HEK293 (cell line): ENCODE data around the gene VAV3.

Experiments used
- CTCF ChIA-PET: fragments of 350-600 bp; formaldehyde crosslinking; extraction: SDS; loops from one replicate; lab custom pipeline; 2021; ENCODE audit warnings: antibody characterized with exemption; lab: Yijun Ruan, JAX
- POLR2A ChIA-PET: fragments of 300-600 bp; formaldehyde crosslinking; extraction: SDS; loops from one replicate; lab custom pipeline; 2020; ENCODE audit warnings: antibody characterized with exemption, inconsistent platforms; lab: Yijun Ruan, JAX
- H3K27ac ChIP-seq: fragments of 200-500 bp; sonication (Bioruptor generic); 2 replicates; pipeline ENCODE4 v1.5.1; 2014; ENCODE audit warnings: low read depth, low read length, control low read depth, inconsistent platforms; ENCODE audit errors: extremely low read depth
- H3K36me3 ChIP-seq, 2 experiments: fragments of 200-500 bp in 1 of 2; sonication (Bioruptor generic) in 1 of 2; 1 replicate in 1 of 2; 2 replicates in 1 of 2; pipeline ENCODE4 v1.5.1; 2014 to 2017; ENCODE audit warnings: inconsistent platforms in 2 of 2, low read length in 2 of 2; ENCODE audit not compliant: control insufficient read depth in 2 of 2, insufficient read depth in 1 of 2
- H3K4me1 ChIP-seq: fragments of 200-500 bp; sonication (Bioruptor generic); 2 replicates; pipeline ENCODE4 v1.5.1; 2014; ENCODE audit warnings: mild to moderate bottlenecking, low read length, inconsistent platforms; ENCODE audit not compliant: control insufficient read depth, insufficient read depth
- H3K4me3 ChIP-seq: 2 replicates; pipeline ENCODE4 v1.5.1; 2011; ENCODE audit warnings: low read depth, mild to moderate bottlenecking, control low read depth, low read length, moderate library complexity
- H3K9me3 ChIP-seq: fragments of 200-500 bp; sonication (Bioruptor generic); 2 replicates; pipeline ENCODE4 v1.5.1; 2014; ENCODE audit warnings: low read depth, low read length, inconsistent platforms; ENCODE audit not compliant: control insufficient read depth, insufficient read depth
- HIC1 ChIP-seq: fragments of 450-650 bp; formaldehyde crosslinking; IDR thresholded peaks from 2 replicates; pipeline ENCODE4 v1.5.1; 2016; ENCODE audit warnings: missing biosample characterization, missing genetic modification characterization
- KLF8 ChIP-seq: fragments of 450-650 bp; formaldehyde crosslinking; IDR thresholded peaks from 2 replicates; pipeline ENCODE4 v1.5.1; 2016; ENCODE audit warnings: missing biosample characterization, missing genetic modification characterization
- KLF9 ChIP-seq: fragments of 450-650 bp; formaldehyde crosslinking; IDR thresholded peaks from 2 replicates; pipeline ENCODE4 v1.5.1; 2016; ENCODE audit warnings: missing biosample characterization, missing genetic modification characterization, low read depth
- ZBTB20 ChIP-seq: fragments of 450-650 bp; formaldehyde crosslinking; IDR thresholded peaks from 2 replicates; pipeline ENCODE4 v1.5.1; 2016; ENCODE audit warnings: missing biosample characterization, missing genetic modification characterization
- ZNF114 ChIP-seq: fragments of 450-650 bp; formaldehyde crosslinking; IDR thresholded peaks from 2 replicates; pipeline ENCODE4 v1.5.0; 2017; ENCODE audit warnings: missing biosample characterization, missing genetic modification characterization
- ZNF140 ChIP-seq: fragments of 450-650 bp; formaldehyde crosslinking; IDR thresholded peaks from 2 replicates; pipeline ENCODE4 v1.5.1; 2016; ENCODE audit warnings: missing biosample characterization, missing genetic modification characterization
- ZNF148 ChIP-seq: fragments of 450-650 bp; formaldehyde crosslinking; IDR thresholded peaks from 2 replicates; pipeline ENCODE4 v1.5.0; 2017; ENCODE audit warnings: missing biosample characterization, missing genetic modification characterization, borderline replicate concordance
- ZNF16 ChIP-seq: fragments of 450-650 bp; formaldehyde crosslinking; IDR thresholded peaks from 2 replicates; pipeline ENCODE4 v1.5.1; 2016; ENCODE audit warnings: low read depth, missing biosample characterization, missing genetic modification characterization
- ZNF274 ChIP-seq, 2 experiments: fragments of 200-500 bp in 1 of 2; fragments of 450-650 bp in 1 of 2; sonication (Bioruptor generic) in 1 of 2; formaldehyde crosslinking in 1 of 2; IDR thresholded peaks; 2 replicates each; pipeline versions ENCODE4 v1.5.1 to v1.6.1; 2014 to 2016; ENCODE audit warnings: borderline replicate concordance in 1 of 2, inconsistent platforms in 1 of 2, low read length in 1 of 2, missing biosample characterization in 1 of 2, missing genetic modification characterization in 1 of 2
- ZNF335 ChIP-seq: fragments of 450-650 bp; formaldehyde crosslinking; conservative IDR thresholded peaks from 2 replicates; pipeline ENCODE4 v1.5.1; 2016; ENCODE audit warnings: missing biosample characterization, missing genetic modification characterization
- ZNF510 ChIP-seq: fragments of 450-650 bp; formaldehyde crosslinking; IDR thresholded peaks from 2 replicates; pipeline ENCODE4 v1.5.1; 2018; ENCODE audit warnings: mild to moderate bottlenecking, missing genetic modification characterization, missing biosample characterization; ENCODE audit not compliant: insufficient replicate concordance
- ZNF585B ChIP-seq: fragments of 450-650 bp; formaldehyde crosslinking; IDR thresholded peaks from 2 replicates; pipeline ENCODE4 v1.5.1; 2016; ENCODE audit warnings: missing biosample characterization, missing genetic modification characterization
- ZNF654 ChIP-seq: fragments of 450-650 bp; formaldehyde crosslinking; IDR thresholded peaks from 2 replicates; pipeline ENCODE4 v1.5.1; 2016; ENCODE audit warnings: low read depth, missing biosample characterization, missing genetic modification characterization
- ZNF701 ChIP-seq: fragments of 450-650 bp; formaldehyde crosslinking; IDR thresholded peaks from 2 replicates; pipeline ENCODE4 v1.5.1; 2016; ENCODE audit warnings: missing biosample characterization, missing genetic modification characterization
- ZNF76 ChIP-seq: fragments of 450-650 bp; formaldehyde crosslinking; IDR thresholded peaks from 2 replicates; pipeline ENCODE4; 2016; ENCODE audit warnings: low read depth, missing biosample characterization, missing genetic modification characterization, borderline replicate concordance
- ZNF830 ChIP-seq: fragments of 450-650 bp; IDR thresholded peaks from 2 replicates; pipeline ENCODE4 v1.5.0; 2018; ENCODE audit warnings: missing biosample characterization, missing genetic modification characterization, low read depth, mild to moderate bottlenecking, moderate library complexity
- TF ChIP-seq, protein P1 (sequence below): fragments of 450-650 bp; formaldehyde crosslinking; IDR thresholded peaks from 2 replicates; pipeline ENCODE4 v1.5.1; 2017; ENCODE audit warnings: missing biosample characterization, missing genetic modification characterization
- TF ChIP-seq, protein P2 (sequence below): fragments of 450-650 bp; formaldehyde crosslinking; IDR thresholded peaks from 2 replicates; pipeline ENCODE4 v1.5.1; 2016; ENCODE audit warnings: missing biosample characterization, missing genetic modification characterization
- TF ChIP-seq, protein P3 (sequence below): fragments of 450-650 bp; formaldehyde crosslinking; IDR thresholded peaks from 2 replicates; pipeline ENCODE4 v1.5.1; 2016; ENCODE audit warnings: missing biosample characterization, missing genetic modification characterization, low read depth

VAV3 gene

GRCh38 chr1:107817206-107817605, 147.8 kb downstream of the VAV3 start (continued):
- no peak for TF ChIP-seq HIC1 (tag by site-specific recombination)
- TF ChIP-seq ZNF830 (tag by site-specific recombination), result no peak
- TF ChIP-seq, protein P1, sequence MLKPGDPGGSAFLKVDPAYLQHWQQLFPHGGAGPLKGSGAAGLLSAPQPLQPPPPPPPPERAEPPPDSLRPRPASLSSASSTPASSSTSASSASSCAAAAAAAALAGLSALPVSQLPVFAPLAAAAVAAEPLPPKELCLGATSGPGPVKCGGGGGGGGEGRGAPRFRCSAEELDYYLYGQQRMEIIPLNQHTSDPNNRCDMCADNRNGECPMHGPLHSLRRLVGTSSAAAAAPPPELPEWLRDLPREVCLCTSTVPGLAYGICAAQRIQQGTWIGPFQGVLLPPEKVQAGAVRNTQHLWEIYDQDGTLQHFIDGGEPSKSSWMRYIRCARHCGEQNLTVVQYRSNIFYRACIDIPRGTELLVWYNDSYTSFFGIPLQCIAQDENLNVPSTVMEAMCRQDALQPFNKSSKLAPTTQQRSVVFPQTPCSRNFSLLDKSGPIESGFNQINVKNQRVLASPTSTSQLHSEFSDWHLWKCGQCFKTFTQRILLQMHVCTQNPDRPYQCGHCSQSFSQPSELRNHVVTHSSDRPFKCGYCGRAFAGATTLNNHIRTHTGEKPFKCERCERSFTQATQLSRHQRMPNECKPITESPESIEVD, result no peak
- TF ChIP-seq ZNF274 (IDR thresholded peaks at IDR 0.05; ENCODE audit: low read length), result no peak
- TF ChIP-seq ZNF274 (tag by site-specific recombination; IDR thresholded peaks at IDR 0.05; ENCODE audit: borderline replicate concordance), result no peak
- no peak for TF ChIP-seq ZNF701 (tag by site-specific recombination)

DNA sequence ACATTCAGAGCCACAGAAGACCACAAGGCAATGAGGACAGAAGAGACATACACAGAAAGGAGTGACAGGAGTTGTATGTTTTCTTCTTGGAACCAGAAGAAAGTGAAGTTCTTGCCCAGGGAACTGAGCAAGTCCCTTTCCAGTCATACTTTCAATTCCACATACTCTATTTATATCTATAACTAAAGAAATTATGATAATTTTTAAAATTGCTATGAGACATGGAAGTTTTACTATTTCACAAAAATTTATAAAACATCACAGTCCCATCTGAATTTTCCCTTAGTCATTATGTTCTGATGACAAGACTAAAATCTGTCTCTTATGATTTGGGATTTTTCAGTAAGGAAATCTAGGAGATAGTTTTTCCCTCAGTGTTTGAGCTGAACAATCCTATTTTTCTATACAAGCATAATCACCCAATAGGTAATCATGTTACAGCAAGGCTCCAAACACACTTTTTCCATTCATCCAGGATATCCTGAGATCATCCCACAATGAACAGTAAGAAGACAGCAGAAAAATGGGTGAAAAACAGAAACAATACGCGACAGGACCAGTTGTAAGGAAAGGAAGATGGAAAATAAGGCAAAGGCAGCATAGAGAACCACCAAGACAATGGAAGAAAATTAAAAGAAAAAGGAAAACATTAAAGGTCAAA, 154.6 kb downstream of the VAV3 start:
- CTCF ChIA-PET, result interaction anchor here (0.7 kb wide), 1 partner anchor 9 kb away, joined by 3 read pairs; no protein-coding TSS in a partner anchor
- no peaks in the 10 kb centered on the region for H3K36me3 ChIP-seq
- H3K9me3 ChIP-seq, result no peaks in the 10 kb centered on the region
- POLR2A ChIA-PET, result no interaction called here
- no peak for TF ChIP-seq ZNF335 (tag by site-specific recombination)
- TF ChIP-seq ZNF16, result no peak
- TF ChIP-seq, protein P2, sequence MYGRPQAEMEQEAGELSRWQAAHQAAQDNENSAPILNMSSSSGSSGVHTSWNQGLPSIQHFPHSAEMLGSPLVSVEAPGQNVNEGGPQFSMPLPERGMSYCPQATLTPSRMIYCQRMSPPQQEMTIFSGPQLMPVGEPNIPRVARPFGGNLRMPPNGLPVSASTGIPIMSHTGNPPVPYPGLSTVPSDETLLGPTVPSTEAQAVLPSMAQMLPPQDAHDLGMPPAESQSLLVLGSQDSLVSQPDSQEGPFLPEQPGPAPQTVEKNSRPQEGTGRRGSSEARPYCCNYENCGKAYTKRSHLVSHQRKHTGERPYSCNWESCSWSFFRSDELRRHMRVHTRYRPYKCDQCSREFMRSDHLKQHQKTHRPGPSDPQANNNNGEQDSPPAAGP (tag by site-specific recombination), result no peak
- TF ChIP-seq ZNF140 (tag by site-specific recombination), result no peak
- TF ChIP-seq KLF8 (tag by site-specific recombination), result no peak
- no peak for TF ChIP-seq ZNF76 (tag by site-specific recombination)
- TF ChIP-seq ZNF654 (tag by site-specific recombination), result no peak
- TF ChIP-seq KLF9 (tag by site-specific recombination), result no peak
- TF ChIP-seq ZBTB20, result no peak
- TF ChIP-seq ZNF510 (tag by site-specific recombination), result no peak
- no peak for TF ChIP-seq ZNF148
- TF ChIP-seq ZNF585B (tag by site-specific recombination), result no peak
- TF ChIP-seq ZNF114 (tag by site-specific recombination), result no peak
- TF ChIP-seq, protein P3, sequence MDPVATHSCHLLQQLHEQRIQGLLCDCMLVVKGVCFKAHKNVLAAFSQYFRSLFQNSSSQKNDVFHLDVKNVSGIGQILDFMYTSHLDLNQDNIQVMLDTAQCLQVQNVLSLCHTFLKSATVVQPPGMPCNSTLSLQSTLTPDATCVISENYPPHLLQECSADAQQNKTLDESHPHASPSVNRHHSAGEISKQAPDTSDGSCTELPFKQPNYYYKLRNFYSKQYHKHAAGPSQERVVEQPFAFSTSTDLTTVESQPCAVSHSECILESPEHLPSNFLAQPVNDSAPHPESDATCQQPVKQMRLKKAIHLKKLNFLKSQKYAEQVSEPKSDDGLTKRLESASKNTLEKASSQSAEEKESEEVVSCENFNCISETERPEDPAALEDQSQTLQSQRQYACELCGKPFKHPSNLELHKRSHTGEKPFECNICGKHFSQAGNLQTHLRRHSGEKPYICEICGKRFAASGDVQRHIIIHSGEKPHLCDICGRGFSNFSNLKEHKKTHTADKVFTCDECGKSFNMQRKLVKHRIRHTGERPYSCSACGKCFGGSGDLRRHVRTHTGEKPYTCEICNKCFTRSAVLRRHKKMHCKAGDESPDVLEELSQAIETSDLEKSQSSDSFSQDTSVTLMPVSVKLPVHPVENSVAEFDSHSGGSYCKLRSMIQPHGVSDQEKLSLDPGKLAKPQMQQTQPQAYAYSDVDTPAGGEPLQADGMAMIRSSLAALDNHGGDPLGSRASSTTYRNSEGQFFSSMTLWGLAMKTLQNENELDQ, result no peak
- H3K27ac ChIP-seq, result no peak overlapping the region
- no peaks in the 10 kb centered on the region for H3K4me1 ChIP-seq
- H3K4me3 ChIP-seq, result no peak overlapping the region
